WI38 (cell line): ENCODE results near the gene TSC22D1.

Experiments used
- H3K4me3 ChIP-seq: 2 replicates; pipeline ENCODE4 v1.5.1; 2011; ENCODE audit warnings: low read depth, mild to moderate bottlenecking, control low read depth, low read length
- TF ChIP-seq, protein P1 (sequence below): IDR thresholded peaks from 2 replicates; pipeline ENCODE4 v1.5.1; 2012; ENCODE audit warnings: low read depth, mild to moderate bottlenecking, control low read depth, low read length

TSC22D1 gene

DNA sequence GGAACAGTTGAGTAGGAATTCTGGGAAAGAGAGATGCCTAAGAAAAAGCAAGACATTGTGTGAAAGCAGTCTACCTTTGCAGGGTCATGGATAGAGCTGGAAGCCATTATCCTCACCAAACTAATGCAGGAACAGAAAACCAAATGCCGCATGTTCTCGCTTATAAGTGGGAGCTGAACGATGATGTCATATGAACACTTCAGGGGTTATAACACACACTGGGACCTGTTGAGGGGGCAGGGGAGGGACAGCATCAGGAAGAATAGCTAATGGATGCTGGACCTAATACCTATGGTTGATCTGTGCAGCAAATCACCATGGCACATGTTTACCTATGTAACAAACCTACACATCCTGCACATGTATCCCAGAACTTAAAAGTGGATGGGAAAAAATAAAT is 69.9 kb downstream of the TSC22D1 start:
- H3K4me3 ChIP-seq: no peak overlapping the region
- TF ChIP-seq, protein P1, sequence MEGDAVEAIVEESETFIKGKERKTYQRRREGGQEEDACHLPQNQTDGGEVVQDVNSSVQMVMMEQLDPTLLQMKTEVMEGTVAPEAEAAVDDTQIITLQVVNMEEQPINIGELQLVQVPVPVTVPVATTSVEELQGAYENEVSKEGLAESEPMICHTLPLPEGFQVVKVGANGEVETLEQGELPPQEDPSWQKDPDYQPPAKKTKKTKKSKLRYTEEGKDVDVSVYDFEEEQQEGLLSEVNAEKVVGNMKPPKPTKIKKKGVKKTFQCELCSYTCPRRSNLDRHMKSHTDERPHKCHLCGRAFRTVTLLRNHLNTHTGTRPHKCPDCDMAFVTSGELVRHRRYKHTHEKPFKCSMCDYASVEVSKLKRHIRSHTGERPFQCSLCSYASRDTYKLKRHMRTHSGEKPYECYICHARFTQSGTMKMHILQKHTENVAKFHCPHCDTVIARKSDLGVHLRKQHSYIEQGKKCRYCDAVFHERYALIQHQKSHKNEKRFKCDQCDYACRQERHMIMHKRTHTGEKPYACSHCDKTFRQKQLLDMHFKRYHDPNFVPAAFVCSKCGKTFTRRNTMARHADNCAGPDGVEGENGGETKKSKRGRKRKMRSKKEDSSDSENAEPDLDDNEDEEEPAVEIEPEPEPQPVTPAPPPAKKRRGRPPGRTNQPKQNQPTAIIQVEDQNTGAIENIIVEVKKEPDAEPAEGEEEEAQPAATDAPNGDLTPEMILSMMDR: no peak

DNA sequence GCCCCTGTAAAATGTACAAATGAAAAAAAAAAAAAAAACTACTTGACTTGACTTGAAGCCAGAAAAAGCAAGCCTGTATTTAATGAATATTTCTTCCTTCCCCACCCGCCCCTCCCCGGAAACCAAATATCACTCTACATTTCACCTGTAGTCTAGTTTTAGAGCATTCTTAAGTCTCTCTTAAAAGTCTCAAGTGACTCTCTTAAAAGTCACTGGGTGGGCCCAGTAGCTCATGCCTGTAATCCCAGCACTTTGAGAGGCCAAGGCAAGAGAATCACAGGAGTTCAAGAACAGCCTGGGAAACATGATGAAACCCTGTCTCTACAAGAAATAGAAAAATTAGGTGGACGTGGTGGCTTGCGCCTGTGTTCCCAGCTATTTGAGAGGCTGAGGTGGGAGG is 72.0 kb downstream of the TSC22D1 start:
- TF ChIP-seq, protein P1: no peak
- no peak overlapping the region for H3K4me3 ChIP-seq

DNA sequence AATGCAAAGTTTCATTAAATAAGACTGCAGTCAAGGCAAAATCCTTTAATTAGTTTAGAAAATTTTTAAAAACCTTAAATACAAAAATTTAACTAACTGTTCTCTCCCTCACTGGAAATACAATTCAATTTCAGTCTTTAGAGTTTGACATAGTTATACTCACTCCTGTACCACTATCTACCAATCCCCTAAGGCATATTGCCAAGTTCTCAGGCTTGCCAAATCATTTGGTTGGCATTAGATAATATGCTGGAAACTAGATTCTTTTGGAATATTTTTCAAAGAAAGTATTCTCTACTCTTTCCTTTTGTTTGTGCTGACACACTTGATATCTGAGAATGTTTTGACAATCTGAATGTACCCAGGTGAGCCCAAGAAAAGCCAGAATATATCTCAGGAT is 77.2 kb downstream of the TSC22D1 start:
- no peak overlapping the region for H3K4me3 ChIP-seq
- TF ChIP-seq, protein P1: no peak

DNA sequence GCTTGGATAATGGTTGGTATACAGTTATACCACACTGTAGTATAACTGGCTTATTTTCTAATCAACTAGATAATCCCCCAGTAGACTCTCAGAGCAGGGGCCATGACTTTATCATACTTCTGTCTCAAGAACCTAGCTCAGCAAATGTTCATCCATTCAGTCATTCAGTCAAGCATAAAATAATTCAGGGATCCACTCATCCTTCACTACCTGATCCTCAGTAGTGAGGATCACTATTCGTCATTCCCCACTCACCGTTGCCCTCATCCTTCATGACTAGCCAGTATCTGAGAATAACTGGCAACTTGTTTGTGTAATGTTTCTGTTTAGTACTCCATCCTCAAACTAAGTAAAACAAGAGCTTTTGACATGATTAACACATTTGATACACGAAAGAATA is 77.6 kb downstream of the TSC22D1 start:
- TF ChIP-seq, protein P1: no peak

DNA sequence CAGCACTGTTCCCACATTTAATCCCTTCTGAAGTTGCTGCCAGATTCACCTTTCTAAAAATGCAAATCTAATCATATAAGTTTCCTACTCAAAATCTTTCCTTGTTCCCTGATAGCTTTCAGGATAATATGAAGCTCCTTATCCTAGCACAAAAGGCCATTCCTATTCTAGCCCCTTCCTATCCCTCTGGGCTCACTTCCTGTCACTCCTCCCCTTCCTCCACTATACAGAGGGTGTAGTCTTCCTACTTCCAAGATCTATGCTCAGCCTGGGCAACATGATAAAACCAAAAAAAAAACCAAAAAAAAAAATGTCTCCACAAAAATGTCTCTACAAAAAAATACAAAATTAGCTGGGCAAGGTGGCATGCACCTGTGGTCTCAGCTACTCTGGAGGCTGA is 78.3 kb downstream of the TSC22D1 start:
- no peak overlapping the region for H3K4me3 ChIP-seq
- TF ChIP-seq, protein P1: no peak

More for the DNA sequence above, 77.6 kb downstream of the TSC22D1 start:
- H3K4me3 ChIP-seq: no peak overlapping the region

DNA sequence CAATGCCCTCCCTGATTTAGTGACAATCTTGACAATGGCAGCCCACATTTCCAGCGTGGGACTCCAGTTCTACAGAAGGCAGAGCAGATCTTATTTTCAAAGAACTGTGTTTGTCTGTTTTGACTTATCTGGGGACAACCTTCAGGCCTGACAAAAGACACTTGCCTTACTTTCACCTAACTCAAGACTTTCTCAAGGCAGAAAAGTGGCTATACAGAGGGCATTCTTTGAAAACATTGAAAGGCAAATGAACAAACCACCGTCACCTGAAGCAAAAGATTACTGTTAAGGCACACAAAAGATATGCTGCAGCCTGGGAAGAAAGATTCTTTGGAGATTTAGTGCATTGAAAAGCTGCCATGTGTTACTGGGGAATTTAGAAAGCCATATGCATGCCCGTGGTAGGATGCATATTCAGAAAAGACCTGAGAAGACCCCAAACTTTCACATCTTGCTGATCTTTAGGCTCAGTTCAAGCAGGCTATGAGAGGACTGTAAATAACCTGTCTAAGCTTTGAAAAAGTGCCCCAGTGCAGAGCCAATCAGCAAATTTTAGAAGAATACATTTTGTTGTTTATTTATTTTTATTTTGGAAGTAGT is 82.8 kb downstream of the TSC22D1 start:
- no peak overlapping the region for H3K4me3 ChIP-seq
- TF ChIP-seq, protein P1: no peak

DNA sequence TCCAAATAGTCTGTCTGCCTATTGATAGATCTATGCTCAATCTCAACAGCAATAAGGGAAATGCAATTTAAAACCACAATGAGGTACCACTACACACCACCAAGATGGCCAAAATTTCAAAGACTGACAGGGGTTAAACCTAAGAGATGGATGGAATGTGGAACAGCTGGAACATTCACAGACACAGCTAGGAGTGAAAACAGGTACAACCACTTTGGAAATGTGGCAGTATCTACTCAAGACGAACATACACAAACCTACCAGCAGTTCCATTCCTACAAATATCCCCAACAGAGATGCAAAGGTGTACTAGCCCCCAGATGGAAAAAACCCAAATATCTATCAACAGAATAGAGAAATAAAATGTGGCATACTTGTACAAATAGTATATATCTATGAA is 86.4 kb downstream of the TSC22D1 start:
- H3K4me3 ChIP-seq: no peak overlapping the region
- TF ChIP-seq, protein P1: no peak
